Osteoblast (primary cell): ENCODE measurements around the gene ZNF691. TPM values are rescaled to one million over a fixed set of nuclear protein-coding genes. Genes with fewer than 3 reads are reported as not detected.

ENCODE experiments used
- DNase-seq: peaks from one replicate; pipeline ENCODE4 v3.0.0; 2011; ENCODE audit warnings: low spot score, mixed read lengths; ENCODE audit not compliant: insufficient read length; ENCODE audit errors: missing footprints
- H2AFZ ChIP-seq: 2 replicates; pipeline ENCODE4 v1.6.0; 2011; ENCODE audit warnings: mild to moderate bottlenecking, low read length
- H3K27ac ChIP-seq: 2 replicates; pipeline ENCODE4 v1.5.1; 2011; ENCODE audit warnings: mild to moderate bottlenecking, low read depth, low read length, moderate library complexity
- H3K27me3 ChIP-seq: 2 replicates; pipeline ENCODE4 v1.6.0; 2012; ENCODE audit warnings: mild to moderate bottlenecking, control low read depth, inconsistent platforms, low read length, moderate library complexity; ENCODE audit not compliant: insufficient read depth
- H3K36me3 ChIP-seq: 2 replicates; pipeline ENCODE4 v1.5.1; 2011; ENCODE audit warnings: mild to moderate bottlenecking, low read length, control low read depth, moderate library complexity; ENCODE audit not compliant: insufficient read depth
- H3K4me1 ChIP-seq: 2 replicates; pipeline ENCODE4 v1.5.1; 2011; ENCODE audit warnings: mild to moderate bottlenecking, low read length, control low read depth, moderate library complexity; ENCODE audit not compliant: insufficient read depth
- H3K4me2 ChIP-seq: 2 replicates; pipeline ENCODE4 v1.6.0; 2011; ENCODE audit warnings: mild to moderate bottlenecking, low read length; ENCODE audit not compliant: insufficient read depth
- H3K4me3 ChIP-seq: fragments of 200-600 bp; sonication (generic); 3 replicates; pipeline ENCODE4 v1.5.1; 2012; ENCODE audit warnings: mild to moderate bottlenecking, low read length, inconsistent platforms; ENCODE audit not compliant: insufficient read depth
- H3K79me2 ChIP-seq: 2 replicates; pipeline ENCODE4 v1.6.0; 2012; ENCODE audit warnings: mild to moderate bottlenecking, low read length, control low read depth, inconsistent platforms; ENCODE audit not compliant: insufficient read depth
- H3K9me3 ChIP-seq: 2 replicates; pipeline ENCODE4 v1.5.1; 2011; ENCODE audit warnings: low read depth, low read length, control low read depth
- H4K20me1 ChIP-seq: 2 replicates; pipeline ENCODE4 v1.6.0; 2012; ENCODE audit warnings: mild to moderate bottlenecking, low read length, control low read depth; ENCODE audit not compliant: insufficient read depth
- CTCF ChIP-seq: IDR thresholded peaks from 2 replicates; pipeline ENCODE4 v1.5.1; 2011; ENCODE audit warnings: mild to moderate bottlenecking, low read depth, low read length, moderate library complexity; ENCODE audit errors: extremely low read depth
- total RNA-seq: library from RNA; depleted of rRNA; stranded (reverse); fragments of >200 nt; gene quantifications from 2 replicates; pipeline ENCODE4 v1.2.3, GENCODE V29; 2012

ZNF691 gene
- total RNA-seq, 1 donor: 5.4 TPM

GRCh38 chr1:42844592-42845140 lies 1.7 kb upstream of the ZNF691 start:
- Histone ChIP-seq H3K27me3 (no peaks in the 10 kb centered on the region), H3K27ac (no peak overlapping the region), H3K9me3 (no peaks in the 10 kb centered on the region), H3K4me2 (no peak overlapping the region), H3K36me3 (peaks cover 17% of the 10 kb centered on the region), H3K79me2 (peaks cover 16% of the 10 kb centered on the region), H3K4me3 (no peak overlapping the region), H2AFZ (peak overlapping the region; percentile 24), H3K4me1 (peaks cover 22% of the 10 kb centered on the region), H4K20me1 (peaks cover 4% of the 10 kb centered on the region)
- no peak for DNase-seq
- no peak for TF ChIP-seq CTCF

- H3K9me3 ChIP-seq: no peaks in the 10 kb centered on the region
- TF ChIP-seq CTCF: no peak
- peaks cover 22% of the 10 kb centered on the region for H3K4me1 ChIP-seq
- H3K4me3 ChIP-seq: no peak overlapping the region
- no peaks in the 10 kb centered on the region for H3K27me3 ChIP-seq
- H3K4me2 ChIP-seq: peak overlapping the region; percentile 95
- peaks cover 16% of the 10 kb centered on the region for H3K79me2 ChIP-seq
- no peak overlapping the region for H2AFZ ChIP-seq
- no peak overlapping the region for H3K27ac ChIP-seq
- DNase-seq: no peak
- H4K20me1 ChIP-seq: peaks cover 4% of the 10 kb centered on the region
- H3K36me3 ChIP-seq: peaks cover 20% of the 10 kb centered on the region
Measured at GRCh38 chr1:42845193-42845592, 1.2 kb upstream of the ZNF691 start.

- Histone ChIP-seq H3K27ac (no peak overlapping the region), H2AFZ (peak overlapping the region; percentile 90)
Measured at GRCh38 chr1:42845866-42846256, 552 bp upstream of the ZNF691 start.

GRCh38 chr1:42847111-42847595 lies 740 bp downstream of the ZNF691 start:
- DNase-seq: no peak
- peaks cover 16% of the 10 kb centered on the region for H3K79me2 ChIP-seq
- peak overlapping the region; percentile 83 for H2AFZ ChIP-seq
- peaks cover 22% of the 10 kb centered on the region for H3K4me1 ChIP-seq
- peaks cover 35% of the 10 kb centered on the region for H3K36me3 ChIP-seq
- no peak for TF ChIP-seq CTCF
- H3K4me2 ChIP-seq: peak overlapping the region; percentile 95
- peaks cover 12% of the 10 kb centered on the region for H3K9me3 ChIP-seq
- H3K27me3 ChIP-seq: no peaks in the 10 kb centered on the region
- peaks cover 4% of the 10 kb centered on the region for H4K20me1 ChIP-seq
- H3K27ac ChIP-seq: peak overlapping the region; percentile 58
- H3K4me3 ChIP-seq: peak overlapping the region; percentile 88

More at GRCh38 chr1:42845866-42846256, 552 bp upstream of the ZNF691 start:
- H3K4me1 ChIP-seq: peaks cover 22% of the 10 kb centered on the region
- H3K4me2 ChIP-seq: peak overlapping the region; percentile 95
- H3K27me3 ChIP-seq: no peaks in the 10 kb centered on the region
- peak overlapping the region; percentile 88 for H3K4me3 ChIP-seq
- DNase-seq: no peak
- no peak for TF ChIP-seq CTCF
- H3K9me3 ChIP-seq: peaks cover 2% of the 10 kb centered on the region
- H3K79me2 ChIP-seq: peaks cover 16% of the 10 kb centered on the region
- H4K20me1 ChIP-seq: peaks cover 4% of the 10 kb centered on the region
- peaks cover 26% of the 10 kb centered on the region for H3K36me3 ChIP-seq
